GM18526 (cell line): Measurements from ENCODE around the gene CCDC82.

Experiments used
- POLR2A ChIP-seq: IDR thresholded peaks from 3 replicates; pipeline ENCODE4 v1.6.1; 2011; ENCODE audit not compliant: insufficient read length; ENCODE audit errors: extremely low read depth

The CCDC82 gene

GRCh38 chr11:96306933-96307775 is 82.6 kb downstream of the CCDC82 start:
- no peak for TF ChIP-seq POLR2A

GRCh38 chr11:96306600-96306932 is 83.1 kb downstream of the CCDC82 start:
- no peak for TF ChIP-seq POLR2A

GRCh38 chr11:96306071-96306470 is 83.6 kb downstream of the CCDC82 start:
- no peak for TF ChIP-seq POLR2A

- no peak for TF ChIP-seq POLR2A
Measured at GRCh38 chr11:96303980-96304379, 85.7 kb downstream of the CCDC82 start.

GRCh38 chr11:96303064-96303463 is 86.6 kb downstream of the CCDC82 start:
- no peak for TF ChIP-seq POLR2A
